GM18861 (cell line): ENCODE results near the gene PHF20.
"Not testable (repeated sequence)": the region's sequence is repeated elsewhere in the genome, so short reads cannot be mapped to it uniquely, and the experiment has no call there.

Experiments
- ATAC-seq: cut with Tn5 transposase; IDR thresholded peaks from one replicate; pipeline ENCODE4 v1.9.1; 2021; ENCODE audit not compliant: unreplicated experiment

The PHF20 gene

DNA sequence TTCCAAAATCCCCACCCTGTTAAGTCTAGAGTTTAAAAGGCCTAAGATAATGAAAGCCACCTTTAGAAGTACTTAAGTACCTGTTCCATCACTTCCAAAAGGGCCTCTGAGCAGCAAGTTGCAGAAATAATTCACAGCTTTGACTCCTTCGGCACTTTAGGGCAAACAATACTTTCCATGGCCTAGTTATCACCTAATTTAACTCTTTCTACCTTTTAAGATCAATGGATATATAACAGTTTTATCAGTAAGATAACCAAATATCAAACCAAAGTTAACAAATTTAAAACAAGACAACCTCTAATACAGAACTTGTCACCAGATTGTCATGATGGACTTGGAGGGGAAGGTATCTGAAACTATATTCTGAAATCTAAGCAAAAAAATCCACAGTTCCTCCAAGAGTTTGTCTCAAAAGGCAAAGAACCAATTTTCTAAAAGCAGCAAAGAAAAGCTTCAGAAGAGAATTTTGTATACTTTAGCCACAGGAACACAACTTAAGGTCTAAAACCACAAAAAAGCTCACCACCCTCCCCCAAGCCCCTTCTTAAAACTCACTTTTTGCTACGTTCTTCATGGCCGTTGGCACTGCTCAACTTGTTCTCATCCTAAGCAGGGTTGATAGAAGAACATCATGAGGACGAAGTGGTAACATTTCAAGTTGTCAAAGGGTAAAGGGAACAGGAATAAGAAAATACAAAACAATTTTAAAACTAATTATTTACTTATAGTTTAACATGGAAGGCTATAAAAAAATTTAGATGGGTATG is 33.2 kb upstream of the PHF20 start:
- ATAC-seq, result no peak

GRCh38 chr20:35739294-35740163 is 32.3 kb upstream of the PHF20 start:
- no peak for ATAC-seq

- ATAC-seq, result peak; percentile 81
Measured at GRCh38 chr20:35741892-35742740, 29.7 kb upstream of the PHF20 start, which contains the start of gene RBM39. Gene RBM39 (minus strand): TSS chr20:35742260. CDS start chr20:35740874, 1,386 bp downstream.

- peak; percentile 33 for ATAC-seq
Measured at GRCh38 chr20:35742741-35743523, 28.9 kb upstream of the PHF20 start.

GRCh38 chr20:35743693-35744491 is 27.9 kb upstream of the PHF20 start:
- no peak for ATAC-seq

- ATAC-seq, result not testable (repeated sequence)
Measured at GRCh38 chr20:35744492-35744841, 27.3 kb upstream of the PHF20 start.

DNA sequence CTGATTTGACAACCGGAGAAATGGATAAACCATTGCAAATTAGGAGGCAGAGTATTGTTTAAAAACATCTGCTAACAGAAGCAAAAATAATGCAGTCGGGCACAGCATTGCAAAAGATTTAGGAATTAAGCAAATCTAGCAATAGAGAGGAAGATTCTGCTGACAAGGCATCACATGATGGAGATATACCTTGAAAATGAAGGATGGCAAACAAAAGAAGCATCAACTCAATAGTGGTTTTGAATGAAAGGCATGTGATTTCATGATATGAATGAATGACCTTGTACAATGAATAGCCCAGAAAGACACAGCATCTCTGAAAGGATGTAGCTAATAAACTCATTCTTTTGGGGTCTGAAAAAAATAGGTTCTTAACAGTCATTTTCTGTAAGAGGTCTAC is 21.2 kb upstream of the PHF20 start:
- no peak for ATAC-seq

DNA sequence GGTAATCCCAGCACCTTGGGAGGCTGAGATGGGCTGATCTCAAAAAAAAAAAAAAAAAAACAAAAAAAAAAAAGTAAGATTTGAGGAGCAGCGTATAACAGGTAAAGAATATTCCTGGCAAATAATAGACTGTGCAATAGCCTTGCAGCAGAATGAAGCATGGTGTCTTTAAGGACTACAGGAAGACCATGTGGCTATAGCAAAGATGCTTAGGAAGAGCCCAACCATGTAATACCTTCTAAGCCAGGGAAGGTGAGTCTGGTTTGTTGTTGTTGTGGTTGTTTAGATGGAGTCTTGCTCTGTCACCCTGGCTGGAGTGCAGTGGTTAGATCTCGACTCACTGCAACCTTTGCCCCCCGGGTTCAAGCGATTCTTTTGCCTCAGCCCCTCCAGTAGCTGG is 15.4 kb upstream of the PHF20 start:
- ATAC-seq, result no peak

GRCh38 chr20:35757098-35757705 is 14.6 kb upstream of the PHF20 start:
- no peak for ATAC-seq

- not testable (repeated sequence) for ATAC-seq
Measured at GRCh38 chr20:35761548-35761947, 10.3 kb upstream of the PHF20 start.

GRCh38 chr20:35762461-35762860 is 9.4 kb upstream of the PHF20 start:
- ATAC-seq, result no peak

DNA sequence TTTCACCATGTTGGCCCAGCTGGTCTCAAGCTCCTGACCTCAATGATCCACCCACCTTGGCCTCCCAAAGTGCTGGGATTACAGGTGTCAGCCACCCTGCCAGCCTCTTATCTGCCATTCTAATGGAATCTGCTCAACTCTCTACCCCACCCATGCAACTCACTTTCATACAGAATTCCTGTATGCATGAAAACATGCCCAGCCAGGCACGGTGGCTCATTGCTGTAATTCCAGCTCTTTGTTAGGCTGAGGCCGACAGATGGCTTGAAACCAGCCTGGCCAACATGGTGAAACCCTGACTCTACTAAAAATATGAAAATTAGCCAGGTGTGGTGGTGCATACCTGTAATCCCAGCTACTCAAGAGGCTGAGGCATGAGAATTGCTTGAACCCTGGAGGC is 6.9 kb upstream of the PHF20 start:
- not testable (repeated sequence) for ATAC-seq

DNA sequence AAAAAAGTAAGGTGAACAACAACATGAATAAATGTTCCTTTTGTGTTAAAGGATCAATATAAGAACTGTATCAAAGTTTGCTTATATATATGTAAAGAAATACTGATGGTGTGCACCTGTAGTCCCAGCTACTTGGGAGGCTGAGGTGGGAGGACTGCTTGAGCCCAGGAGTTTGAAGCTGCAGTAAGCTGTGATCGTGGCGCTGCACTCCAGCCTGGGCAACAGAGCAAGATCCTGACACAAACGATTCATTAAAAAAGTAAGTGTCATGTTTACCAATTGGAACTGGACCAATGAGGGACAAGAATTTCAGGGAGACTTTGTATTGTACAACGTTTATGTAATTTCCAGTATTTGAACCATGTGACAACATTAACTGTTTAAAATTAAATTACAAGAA is 5.0 kb upstream of the PHF20 start:
- no peak for ATAC-seq

DNA sequence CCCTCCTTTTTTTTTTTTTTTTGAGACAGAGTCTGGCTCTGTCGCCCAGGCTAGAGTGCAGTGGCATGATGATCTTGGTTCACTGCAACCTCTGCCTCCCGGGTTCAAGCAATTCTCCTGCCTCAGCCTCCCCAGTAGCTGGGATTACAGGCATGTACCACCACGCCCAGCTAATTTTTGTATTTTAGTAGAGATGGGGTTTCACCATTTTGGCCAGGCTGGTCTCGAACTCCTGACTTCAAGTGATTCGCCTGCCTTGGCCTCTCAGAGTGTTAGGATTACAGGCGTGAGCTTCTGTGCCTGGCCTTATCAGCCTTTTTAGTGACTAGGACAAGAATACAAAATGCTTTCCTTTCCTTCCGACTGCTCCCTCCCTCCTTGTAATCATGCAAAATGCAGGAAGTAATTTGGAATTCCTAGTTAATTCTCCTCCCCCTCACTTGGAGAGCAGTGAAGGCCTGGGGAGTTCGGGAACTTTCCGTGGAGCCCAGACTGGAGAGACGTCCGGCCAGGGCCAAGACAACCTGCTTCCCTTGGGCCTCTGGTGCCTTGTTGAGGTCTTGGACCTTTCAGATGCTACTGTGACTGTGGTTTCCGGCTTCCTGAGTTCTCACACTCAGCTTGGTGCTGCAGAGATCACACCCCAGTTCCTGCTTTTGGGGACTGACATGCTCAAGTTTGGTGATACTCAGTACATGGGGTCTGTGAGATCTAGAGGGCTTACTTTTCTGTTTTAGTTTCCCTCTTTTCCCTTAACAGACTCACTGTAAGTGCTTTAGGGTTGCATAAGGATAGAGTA is 3.9 kb upstream of the PHF20 start:
- ATAC-seq, result peak; percentile 55

DNA sequence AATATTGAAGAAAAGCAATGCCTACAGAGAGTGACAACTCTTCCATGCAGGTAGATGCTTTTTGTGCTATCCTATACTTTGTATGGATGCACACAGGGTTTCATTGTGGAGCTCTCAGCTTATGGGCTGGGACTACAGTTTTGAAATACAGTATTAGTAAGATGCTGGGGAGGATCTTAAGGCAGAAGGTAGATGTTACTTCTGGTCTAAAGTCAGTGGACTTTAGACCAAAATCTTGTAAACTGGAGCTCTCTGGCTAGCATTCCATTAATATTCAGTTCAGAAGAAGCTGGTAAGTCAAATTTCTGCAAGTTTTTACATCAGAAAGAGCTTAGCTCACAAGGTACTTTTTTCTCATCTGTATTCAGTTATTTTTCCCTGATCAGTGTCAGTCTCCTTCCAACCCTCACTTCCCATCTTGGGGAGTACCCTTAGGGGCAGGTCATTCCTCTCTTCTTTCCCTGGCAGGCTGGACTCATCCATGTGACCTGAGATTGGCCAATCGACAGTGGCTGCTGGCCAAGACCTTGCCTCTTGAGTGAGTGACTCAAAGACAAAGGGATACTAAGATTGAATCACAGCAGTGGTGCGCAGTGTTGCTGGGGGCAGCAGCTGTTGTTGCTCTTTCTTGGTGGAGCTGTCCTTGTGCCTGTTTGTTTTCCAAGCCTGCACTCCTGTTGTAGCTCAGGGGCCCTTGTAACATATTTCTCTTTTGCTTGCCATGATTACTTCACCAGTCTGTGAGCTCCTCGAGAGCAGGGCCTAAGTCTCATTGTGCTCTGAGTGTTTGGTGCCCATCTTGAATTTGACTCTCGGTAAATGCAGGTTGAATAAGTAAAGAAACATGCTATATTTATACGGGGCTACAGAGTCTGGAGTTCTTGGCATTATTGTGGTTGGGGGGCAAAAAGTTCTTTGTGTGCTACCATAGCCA is 2.8 kb upstream of the PHF20 start:
- no peak for ATAC-seq

DNA sequence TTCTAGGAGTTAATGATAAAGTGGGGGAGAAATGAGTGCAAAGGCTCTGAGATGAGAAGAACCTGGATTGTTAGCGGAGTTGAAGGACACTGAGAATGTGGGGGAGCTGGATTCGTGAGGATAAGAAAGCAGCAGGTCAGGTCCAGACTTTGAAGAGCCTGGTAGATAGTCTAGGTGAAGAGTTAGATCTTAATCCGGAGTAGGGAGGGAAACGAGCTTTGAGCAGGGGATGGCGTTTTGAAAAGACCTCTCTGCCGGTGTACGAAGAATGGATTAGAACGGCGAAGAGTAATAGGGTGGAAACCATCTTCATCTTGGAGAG is 487 bp upstream of the PHF20 start:
- ATAC-seq, result no peak

DNA sequence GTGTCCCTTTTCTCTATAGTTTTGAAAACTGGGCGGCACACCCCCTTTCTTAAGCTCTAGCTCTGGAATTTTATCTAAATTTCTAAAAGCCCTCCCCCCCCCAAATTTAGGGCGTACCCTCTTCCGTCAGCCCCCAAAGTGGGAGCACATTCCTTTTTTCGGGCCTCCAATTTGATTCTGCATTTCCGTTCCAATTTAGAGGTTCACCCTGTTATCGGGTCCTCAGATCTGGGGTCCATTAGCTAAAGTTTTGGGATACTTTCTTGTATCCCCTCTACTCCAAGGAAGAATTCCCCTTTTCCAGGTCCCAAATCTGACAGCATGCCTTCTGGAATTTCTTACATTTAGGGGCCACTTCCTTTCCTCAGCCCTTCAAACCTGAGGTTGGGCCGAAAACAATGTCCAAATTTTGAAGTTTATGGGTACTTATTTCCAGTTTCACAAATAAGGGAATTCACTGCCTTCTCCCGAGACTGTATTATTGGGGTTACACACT is 796 bp downstream of the PHF20 start:
- ATAC-seq, result no peak
